PC-9 (cell line): ENCODE results near the gene TANGO2.

Experiments
- EZH2 ChIP-seq: fragments of 200-600 bp; sonication (generic); IDR thresholded peaks from 2 replicates; pipeline ENCODE4 v1.8.0; 2017; ENCODE audit warnings: antibody characterized with exemption, low read depth
- TF ChIP-seq, protein P1 (sequence below): fragments of 200-600 bp; sonication (generic); conservative IDR thresholded peaks from 2 replicates; pipeline ENCODE4 v1.6.1; 2017; ENCODE audit warnings: mixed run types, antibody characterized with exemption, mild to moderate bottlenecking, moderate library complexity

DNA sequence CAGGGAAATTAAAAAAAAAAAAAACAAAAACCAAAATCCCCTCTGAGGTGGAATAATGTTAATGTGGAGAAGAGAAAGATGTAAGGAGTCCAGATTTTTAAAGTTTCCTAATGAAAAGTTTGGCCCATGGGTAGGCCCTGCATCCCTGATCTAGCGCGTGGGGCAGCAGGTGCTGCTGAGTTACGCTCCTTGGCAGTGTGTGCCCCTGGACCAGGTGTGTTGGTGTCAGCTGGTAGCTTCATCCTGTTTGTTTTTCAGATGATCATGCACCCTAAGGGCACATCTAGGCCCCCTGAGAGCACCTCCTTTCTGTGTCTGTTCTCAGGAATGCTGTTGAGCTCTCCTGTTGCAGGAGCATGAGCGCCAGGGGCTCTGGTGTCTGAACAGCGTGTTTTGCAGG lies 65.9 kb downstream of the TANGO2 start:
- TF ChIP-seq, protein P1, sequence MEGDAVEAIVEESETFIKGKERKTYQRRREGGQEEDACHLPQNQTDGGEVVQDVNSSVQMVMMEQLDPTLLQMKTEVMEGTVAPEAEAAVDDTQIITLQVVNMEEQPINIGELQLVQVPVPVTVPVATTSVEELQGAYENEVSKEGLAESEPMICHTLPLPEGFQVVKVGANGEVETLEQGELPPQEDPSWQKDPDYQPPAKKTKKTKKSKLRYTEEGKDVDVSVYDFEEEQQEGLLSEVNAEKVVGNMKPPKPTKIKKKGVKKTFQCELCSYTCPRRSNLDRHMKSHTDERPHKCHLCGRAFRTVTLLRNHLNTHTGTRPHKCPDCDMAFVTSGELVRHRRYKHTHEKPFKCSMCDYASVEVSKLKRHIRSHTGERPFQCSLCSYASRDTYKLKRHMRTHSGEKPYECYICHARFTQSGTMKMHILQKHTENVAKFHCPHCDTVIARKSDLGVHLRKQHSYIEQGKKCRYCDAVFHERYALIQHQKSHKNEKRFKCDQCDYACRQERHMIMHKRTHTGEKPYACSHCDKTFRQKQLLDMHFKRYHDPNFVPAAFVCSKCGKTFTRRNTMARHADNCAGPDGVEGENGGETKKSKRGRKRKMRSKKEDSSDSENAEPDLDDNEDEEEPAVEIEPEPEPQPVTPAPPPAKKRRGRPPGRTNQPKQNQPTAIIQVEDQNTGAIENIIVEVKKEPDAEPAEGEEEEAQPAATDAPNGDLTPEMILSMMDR: no peak
- no peak for TF ChIP-seq EZH2
